ENCODE measurements around the gene NCR3LG1.

NCR3LG1 gene

GRCh38 chr11:17413414-17414316 lies 62.1 kb downstream of the NCR3LG1 start:
- no peak for DNase-seq (ENCODE audit: low spot score)
- ChIA-PET CTCF (no interaction called here), POLR2A (ENCODE audit: low non-redundant PET) (no interaction called here)
- TF ChIP-seq, protein P1, sequence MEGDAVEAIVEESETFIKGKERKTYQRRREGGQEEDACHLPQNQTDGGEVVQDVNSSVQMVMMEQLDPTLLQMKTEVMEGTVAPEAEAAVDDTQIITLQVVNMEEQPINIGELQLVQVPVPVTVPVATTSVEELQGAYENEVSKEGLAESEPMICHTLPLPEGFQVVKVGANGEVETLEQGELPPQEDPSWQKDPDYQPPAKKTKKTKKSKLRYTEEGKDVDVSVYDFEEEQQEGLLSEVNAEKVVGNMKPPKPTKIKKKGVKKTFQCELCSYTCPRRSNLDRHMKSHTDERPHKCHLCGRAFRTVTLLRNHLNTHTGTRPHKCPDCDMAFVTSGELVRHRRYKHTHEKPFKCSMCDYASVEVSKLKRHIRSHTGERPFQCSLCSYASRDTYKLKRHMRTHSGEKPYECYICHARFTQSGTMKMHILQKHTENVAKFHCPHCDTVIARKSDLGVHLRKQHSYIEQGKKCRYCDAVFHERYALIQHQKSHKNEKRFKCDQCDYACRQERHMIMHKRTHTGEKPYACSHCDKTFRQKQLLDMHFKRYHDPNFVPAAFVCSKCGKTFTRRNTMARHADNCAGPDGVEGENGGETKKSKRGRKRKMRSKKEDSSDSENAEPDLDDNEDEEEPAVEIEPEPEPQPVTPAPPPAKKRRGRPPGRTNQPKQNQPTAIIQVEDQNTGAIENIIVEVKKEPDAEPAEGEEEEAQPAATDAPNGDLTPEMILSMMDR (conservative IDR thresholded peaks at IDR 0.05; ENCODE audit: low read depth) = no peak
- no peak overlapping the region for H3K27ac ChIP-seq

DNA sequence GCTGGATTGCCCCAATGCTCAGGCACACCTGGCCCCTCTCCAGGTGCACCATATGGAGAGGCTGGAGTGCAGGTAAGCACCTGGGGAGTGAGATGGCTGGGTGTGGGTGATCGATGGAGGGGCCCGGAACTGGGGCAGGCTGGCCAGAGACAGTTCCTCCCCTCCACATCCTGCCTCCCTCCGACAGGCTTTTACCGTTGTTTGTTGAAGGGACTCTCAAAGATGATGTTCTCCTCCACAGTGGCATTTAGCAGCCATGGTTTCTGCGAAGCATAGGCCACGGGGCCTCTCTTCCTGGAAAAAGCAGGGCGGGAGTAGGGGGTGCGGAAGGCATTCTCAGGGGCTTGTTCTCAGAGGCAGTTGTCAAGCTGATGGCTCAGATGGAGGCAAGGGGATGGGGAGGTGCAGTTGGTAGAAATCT lies 62.7 kb downstream of the NCR3LG1 start:
- ChIA-PET POLR2A (ENCODE audit: low non-redundant PET) (no interaction called here), CTCF (interaction anchor here (0.8 kb wide), 1 partner anchor 84 kb away, joined by 3 read pairs; no protein-coding TSS in a partner anchor)
- H3K27ac ChIP-seq = no peak overlapping the region
- no peak for DNase-seq (ENCODE audit: low spot score)
- TF ChIP-seq, protein P1 (conservative IDR thresholded peaks at IDR 0.05; ENCODE audit: low read depth) = no peak

DNA sequence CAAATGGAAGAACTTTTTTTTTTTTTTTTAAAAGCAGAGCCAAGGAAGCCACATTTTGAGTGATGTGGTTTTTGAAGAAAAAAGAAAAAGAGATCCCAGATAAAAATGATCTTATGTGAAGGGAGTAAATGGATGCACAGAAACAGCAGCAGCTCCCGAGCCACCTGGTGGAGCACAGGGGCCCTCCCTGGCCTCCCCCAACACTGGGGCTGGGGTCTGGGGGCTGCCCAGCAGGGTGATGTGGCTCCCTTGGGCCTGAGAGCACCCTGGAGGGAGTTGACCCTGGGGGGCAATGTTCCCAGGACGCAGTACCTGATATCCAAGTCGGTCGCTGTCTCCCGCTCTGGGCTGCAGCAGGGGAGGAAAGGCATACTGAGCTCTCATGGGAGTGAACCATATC lies 63.4 kb downstream of the NCR3LG1 start:
- CTCF ChIA-PET = interaction anchor here (0.8 kb wide), 1 partner anchor 84 kb away, joined by 3 read pairs; no protein-coding TSS in a partner anchor
- TF ChIP-seq, protein P1 (conservative IDR thresholded peaks at IDR 0.05; ENCODE audit: low read depth) = no peak
- no peak for DNase-seq (ENCODE audit: low spot score)
- POLR2A ChIA-PET (ENCODE audit: low non-redundant PET) = no interaction called here
- no peak overlapping the region for H3K27ac ChIP-seq

- no peak overlapping the region for H3K27ac ChIP-seq
Measured at GRCh38 chr11:17415523-17416104, 64.0 kb downstream of the NCR3LG1 start.

DNA sequence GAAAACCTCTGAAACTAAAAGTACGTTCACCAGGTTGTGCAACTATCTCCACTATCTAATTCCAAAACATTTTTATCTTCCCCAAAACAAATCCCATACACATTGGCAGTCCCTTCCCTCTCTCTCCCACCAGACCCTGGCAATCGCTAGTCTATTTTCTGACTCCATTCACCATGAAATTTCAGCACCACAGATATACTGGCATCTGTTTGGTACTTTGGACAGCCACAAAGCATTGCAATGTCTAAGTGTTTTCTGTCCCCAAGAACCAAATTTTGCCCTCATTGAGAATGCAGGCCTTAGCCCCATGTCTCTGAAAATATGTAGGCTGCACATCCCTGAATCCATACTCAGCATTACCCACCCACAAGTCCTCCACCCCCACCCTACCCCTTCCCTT lies 64.9 kb downstream of the NCR3LG1 start:
- no peak overlapping the region for H3K27ac ChIP-seq
- no peak for DNase-seq (ENCODE audit: low spot score)
- TF ChIP-seq, protein P1 (conservative IDR thresholded peaks at IDR 0.05; ENCODE audit: low read depth) = no peak
- ChIA-PET CTCF (interaction anchor here (0.7 kb wide), 1 partner anchor 83 kb away, joined by 3 read pairs; no protein-coding TSS in a partner anchor), POLR2A (ENCODE audit: low non-redundant PET) (no interaction called here)

More at GRCh38 chr11:17415523-17416104, 64.0 kb downstream of the NCR3LG1 start:
- TF ChIP-seq, protein P1 (conservative IDR thresholded peaks at IDR 0.05; ENCODE audit: low read depth) = no peak
- ChIA-PET CTCF (interaction anchor here (0.7 kb wide), 1 partner anchor 84 kb away, joined by 3 read pairs; no protein-coding TSS in a partner anchor), POLR2A (ENCODE audit: low non-redundant PET) (no interaction called here)
- DNase-seq (ENCODE audit: low spot score) = no peak

DNA sequence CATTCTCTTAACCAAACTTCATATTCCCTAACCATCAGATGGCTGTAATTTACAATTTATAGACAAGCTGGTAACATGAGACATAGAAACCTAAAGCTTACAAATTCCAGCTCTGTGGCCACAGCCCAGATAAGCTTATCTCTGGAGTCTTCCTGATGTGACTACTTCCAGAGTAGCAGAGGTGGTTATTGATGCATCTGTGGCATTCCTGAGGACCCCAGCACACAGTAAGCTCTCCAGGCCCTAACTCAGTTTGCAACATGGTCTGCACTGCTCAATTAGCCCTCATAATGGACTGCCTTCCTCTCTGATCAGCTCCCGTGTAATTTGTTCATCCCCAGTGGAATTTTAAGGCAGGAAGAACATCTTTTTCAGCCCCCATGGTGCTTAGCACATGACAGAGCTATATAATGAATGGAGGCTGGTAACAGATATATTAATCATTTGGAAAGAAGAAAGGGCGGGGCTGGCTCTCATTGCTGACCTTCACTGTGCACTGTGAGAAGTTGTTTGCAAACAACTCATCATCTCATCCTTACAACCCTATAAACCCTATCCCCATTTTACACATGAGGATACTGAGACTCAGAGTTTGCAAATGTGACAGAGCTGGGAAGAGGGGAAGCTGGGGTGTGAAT lies 67.0 kb downstream of the NCR3LG1 start:
- CTCF ChIA-PET = interaction anchor here (0.7 kb wide), 1 partner anchor 208 kb away, joined by 3 read pairs; no protein-coding TSS in a partner anchor
- DNase-seq (ENCODE audit: low spot score) = no peak
- POLR2A ChIA-PET (ENCODE audit: low non-redundant PET) = no interaction called here
- TF ChIP-seq, protein P1 (conservative IDR thresholded peaks at IDR 0.05; ENCODE audit: low read depth) = no peak
- no peak overlapping the region for H3K27ac ChIP-seq

Data from RWPE1 (cell line).